A549 (cell line): Measurements from ENCODE around the gene EYA2.

Source experiments
- TF ChIP-seq, protein P1 (sequence below): fragments of >200 bp; sonication (Bioruptor Twin); formaldehyde crosslinking; IDR thresholded peaks from 3 replicates; pipeline ENCODE4 v1.5.1; 2016
- TF ChIP-seq, protein P2 (sequence below): fragments of 250-450 bp; sonication (Bioruptor Pico); IDR thresholded peaks from 2 replicates; pipeline ENCODE4 v1.5.0; 2021; ENCODE audit warnings: mild to moderate bottlenecking, moderate library complexity, borderline replicate concordance

DNA sequence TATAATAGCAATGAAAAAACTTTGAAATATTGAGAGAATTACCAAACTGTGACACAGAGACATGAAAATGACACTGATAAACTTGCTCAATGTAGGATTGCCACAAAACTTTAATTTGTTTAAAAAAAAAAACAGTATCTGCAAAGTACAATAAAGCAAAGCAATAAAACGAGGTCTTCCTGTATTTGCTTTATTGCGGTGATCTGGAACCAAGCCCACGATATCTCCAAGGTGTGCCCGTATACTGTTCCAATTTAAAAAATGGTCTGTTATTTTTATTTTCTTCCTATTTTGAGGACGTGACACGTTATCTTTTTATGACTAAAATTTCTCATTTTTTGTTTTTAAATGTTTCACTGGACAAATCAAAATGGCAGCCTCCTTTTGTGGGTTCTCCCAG is 25.5 kb downstream of the EYA2 start:
- TF ChIP-seq, protein P1, sequence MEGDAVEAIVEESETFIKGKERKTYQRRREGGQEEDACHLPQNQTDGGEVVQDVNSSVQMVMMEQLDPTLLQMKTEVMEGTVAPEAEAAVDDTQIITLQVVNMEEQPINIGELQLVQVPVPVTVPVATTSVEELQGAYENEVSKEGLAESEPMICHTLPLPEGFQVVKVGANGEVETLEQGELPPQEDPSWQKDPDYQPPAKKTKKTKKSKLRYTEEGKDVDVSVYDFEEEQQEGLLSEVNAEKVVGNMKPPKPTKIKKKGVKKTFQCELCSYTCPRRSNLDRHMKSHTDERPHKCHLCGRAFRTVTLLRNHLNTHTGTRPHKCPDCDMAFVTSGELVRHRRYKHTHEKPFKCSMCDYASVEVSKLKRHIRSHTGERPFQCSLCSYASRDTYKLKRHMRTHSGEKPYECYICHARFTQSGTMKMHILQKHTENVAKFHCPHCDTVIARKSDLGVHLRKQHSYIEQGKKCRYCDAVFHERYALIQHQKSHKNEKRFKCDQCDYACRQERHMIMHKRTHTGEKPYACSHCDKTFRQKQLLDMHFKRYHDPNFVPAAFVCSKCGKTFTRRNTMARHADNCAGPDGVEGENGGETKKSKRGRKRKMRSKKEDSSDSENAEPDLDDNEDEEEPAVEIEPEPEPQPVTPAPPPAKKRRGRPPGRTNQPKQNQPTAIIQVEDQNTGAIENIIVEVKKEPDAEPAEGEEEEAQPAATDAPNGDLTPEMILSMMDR = no peak
- TF ChIP-seq, protein P2, sequence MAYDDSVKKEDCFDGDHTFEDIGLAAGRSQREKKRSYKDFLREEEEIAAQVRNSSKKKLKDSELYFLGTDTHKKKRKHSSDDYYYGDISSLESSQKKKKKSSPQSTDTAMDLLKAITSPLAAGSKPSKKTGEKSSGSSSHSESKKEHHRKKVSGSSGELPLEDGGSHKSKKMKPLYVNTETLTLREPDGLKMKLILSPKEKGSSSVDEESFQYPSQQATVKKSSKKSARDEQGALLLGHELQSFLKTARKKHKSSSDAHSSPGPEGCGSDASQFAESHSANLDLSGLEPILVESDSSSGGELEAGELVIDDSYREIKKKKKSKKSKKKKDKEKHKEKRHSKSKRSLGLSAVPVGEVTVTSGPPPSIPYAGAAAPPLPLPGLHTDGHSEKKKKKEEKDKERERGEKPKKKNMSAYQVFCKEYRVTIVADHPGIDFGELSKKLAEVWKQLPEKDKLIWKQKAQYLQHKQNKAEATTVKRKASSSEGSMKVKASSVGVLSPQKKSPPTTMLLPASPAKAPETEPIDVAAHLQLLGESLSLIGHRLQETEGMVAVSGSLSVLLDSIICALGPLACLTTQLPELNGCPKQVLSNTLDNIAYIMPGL (CRISPR knock-in tag) = no peak
